ENCODE results near the gene MAP2K1. TPM values are rescaled to one million over a fixed set of nuclear protein-coding genes. Genes with fewer than 3 reads are reported as not detected.

MAP2K1 gene
- total and polyA plus RNA-seq, 9 of the 15 experiments (the other 6 are each of a cell fraction or from before 2014, with no cell fraction given), result 7.5 to 58.3 (median 30.0) TPM

DNA sequence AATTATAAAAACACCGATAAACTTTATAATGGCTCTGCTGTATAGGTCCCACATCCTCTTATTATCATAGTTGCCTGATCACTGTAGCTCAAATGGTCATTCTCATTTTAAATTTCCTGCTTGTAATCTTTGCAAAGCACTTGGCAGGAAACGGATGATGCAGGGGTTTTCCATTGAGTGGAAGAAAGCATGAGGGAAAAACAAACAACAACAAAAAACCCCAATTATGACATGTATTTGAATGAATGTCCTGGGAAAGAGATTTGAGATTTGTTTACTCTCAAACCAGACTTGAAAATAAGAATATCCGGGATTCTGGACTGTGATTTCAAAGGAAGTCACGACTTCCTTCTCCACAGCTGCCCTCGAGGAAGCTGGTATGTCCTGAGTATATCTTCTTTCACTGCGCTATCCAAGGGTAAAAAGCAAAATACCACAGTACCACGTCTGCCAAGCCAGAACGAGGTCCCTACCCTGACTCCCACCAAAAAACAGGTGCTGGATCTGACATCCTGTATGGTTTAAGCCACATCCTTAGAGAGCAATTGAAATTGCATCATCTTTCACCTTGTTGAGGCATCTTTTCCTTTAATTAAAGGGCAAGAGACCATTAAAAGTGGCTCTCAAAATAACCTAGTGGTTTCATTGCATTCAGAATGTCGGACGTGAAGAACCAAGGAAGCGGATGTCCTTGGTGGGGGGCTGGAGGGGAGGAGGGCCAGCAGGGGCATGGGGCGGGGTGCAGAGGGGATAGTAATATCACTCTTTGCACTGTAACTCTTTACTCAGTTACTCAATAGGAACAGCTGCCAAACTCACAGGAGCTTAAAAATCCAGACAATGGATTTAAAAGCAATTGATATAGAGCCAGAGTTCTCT lies 16.7 kb upstream of the MAP2K1 start (continued):
- TF ChIP-seq SMARCE1 (IDR thresholded peaks at IDR 0.05) (no peak), HNRNPLL (IDR thresholded peaks at IDR 0.05; ENCODE audit: low read depth, low read length, poor library complexity, severe bottlenecking) (no peak), ZNF134 (CRISPR knock-in tag; conservative IDR thresholded peaks at IDR 0.05) (no peak), ELF1 (tag; IDR thresholded peaks at IDR 0.05) (peak; percentile 52), ZNF699 (CRISPR knock-in tag; IDR thresholded peaks at IDR 0.05; ENCODE audit: insufficient replicate concordance) (no peak), ZBED1 (IDR thresholded peaks at IDR 0.05) (no peak), RAD51 (IDR thresholded peaks at IDR 0.05; ENCODE audit: borderline replicate concordance, low read depth) (no peak), TBP (optimal IDR thresholded peaks at IDR 0.05; ENCODE audit: low read depth, low read length) (no peak), TEAD1 (CRISPR knock-in tag; IDR thresholded peaks at IDR 0.05) (no peak), ZNF79 (CRISPR knock-in tag; IDR thresholded peaks at IDR 0.05; ENCODE audit: low read depth) (no peak)
- TF ChIP-seq, protein P1, sequence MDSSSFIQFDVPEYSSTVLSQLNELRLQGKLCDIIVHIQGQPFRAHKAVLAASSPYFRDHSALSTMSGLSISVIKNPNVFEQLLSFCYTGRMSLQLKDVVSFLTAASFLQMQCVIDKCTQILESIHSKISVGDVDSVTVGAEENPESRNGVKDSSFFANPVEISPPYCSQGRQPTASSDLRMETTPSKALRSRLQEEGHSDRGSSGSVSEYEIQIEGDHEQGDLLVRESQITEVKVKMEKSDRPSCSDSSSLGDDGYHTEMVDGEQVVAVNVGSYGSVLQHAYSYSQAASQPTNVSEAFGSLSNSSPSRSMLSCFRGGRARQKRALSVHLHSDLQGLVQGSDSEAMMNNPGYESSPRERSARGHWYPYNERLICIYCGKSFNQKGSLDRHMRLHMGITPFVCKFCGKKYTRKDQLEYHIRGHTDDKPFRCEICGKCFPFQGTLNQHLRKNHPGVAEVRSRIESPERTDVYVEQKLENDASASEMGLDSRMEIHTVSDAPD (CRISPR knock-in tag; IDR thresholded peaks at IDR 0.05), result no peak
- TF ChIP-seq, protein P2, sequence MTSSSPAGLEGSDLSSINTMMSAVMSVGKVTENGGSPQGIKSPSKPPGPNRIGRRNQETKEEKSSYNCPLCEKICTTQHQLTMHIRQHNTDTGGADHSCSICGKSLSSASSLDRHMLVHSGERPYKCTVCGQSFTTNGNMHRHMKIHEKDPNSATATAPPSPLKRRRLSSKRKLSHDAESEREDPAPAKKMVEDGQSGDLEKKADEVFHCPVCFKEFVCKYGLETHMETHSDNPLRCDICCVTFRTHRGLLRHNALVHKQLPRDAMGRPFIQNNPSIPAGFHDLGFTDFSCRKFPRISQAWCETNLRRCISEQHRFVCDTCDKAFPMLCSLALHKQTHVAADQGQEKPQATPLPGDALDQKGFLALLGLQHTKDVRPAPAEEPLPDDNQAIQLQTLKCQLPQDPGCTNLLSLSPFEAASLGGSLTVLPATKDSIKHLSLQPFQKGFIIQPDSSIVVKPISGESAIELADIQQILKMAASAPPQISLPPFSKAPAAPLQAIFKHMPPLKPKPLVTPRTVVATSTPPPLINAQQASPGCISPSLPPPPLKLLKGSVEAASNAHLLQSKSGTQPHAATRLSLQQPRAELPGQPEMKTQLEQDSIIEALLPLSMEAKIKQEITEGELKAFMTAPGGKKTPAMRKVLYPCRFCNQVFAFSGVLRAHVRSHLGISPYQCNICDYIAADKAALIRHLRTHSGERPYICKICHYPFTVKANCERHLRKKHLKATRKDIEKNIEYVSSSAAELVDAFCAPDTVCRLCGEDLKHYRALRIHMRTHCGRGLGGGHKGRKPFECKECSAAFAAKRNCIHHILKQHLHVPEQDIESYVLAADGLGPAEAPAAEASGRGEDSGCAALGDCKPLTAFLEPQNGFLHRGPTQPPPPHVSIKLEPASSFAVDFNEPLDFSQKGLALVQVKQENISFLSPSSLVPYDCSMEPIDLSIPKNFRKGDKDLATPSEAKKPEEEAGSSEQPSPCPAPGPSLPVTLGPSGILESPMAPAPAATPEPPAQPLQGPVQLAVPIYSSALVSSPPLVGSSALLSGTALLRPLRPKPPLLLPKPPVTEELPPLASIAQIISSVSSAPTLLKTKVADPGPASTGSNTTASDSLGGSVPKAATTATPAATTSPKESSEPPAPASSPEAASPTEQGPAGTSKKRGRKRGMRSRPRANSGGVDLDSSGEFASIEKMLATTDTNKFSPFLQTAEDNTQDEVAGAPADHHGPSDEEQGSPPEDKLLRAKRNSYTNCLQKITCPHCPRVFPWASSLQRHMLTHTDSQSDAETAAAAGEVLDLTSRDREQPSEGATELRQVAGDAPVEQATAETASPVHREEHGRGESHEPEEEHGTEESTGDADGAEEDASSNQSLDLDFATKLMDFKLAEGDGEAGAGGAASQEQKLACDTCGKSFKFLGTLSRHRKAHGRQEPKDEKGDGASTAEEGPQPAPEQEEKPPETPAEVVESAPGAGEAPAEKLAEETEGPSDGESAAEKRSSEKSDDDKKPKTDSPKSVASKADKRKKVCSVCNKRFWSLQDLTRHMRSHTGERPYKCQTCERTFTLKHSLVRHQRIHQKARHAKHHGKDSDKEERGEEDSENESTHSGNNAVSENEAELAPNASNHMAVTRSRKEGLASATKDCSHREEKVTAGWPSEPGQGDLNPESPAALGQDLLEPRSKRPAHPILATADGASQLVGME (CRISPR knock-in tag; IDR thresholded peaks at IDR 0.05), result no peak
- TF ChIP-seq, protein P3, sequence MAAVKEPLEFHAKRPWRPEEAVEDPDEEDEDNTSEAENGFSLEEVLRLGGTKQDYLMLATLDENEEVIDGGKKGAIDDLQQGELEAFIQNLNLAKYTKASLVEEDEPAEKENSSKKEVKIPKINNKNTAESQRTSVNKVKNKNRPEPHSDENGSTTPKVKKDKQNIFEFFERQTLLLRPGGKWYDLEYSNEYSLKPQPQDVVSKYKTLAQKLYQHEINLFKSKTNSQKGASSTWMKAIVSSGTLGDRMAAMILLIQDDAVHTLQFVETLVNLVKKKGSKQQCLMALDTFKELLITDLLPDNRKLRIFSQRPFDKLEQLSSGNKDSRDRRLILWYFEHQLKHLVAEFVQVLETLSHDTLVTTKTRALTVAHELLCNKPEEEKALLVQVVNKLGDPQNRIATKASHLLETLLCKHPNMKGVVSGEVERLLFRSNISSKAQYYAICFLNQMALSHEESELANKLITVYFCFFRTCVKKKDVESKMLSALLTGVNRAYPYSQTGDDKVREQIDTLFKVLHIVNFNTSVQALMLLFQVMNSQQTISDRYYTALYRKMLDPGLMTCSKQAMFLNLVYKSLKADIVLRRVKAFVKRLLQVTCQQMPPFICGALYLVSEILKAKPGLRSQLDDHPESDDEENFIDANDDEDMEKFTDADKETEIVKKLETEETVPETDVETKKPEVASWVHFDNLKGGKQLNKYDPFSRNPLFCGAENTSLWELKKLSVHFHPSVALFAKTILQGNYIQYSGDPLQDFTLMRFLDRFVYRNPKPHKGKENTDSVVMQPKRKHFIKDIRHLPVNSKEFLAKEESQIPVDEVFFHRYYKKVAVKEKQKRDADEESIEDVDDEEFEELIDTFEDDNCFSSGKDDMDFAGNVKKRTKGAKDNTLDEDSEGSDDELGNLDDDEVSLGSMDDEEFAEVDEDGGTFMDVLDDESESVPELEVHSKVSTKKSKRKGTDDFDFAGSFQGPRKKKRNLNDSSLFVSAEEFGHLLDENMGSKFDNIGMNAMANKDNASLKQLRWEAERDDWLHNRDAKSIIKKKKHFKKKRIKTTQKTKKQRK (IDR thresholded peaks at IDR 0.05; ENCODE audit: borderline replicate concordance, low read depth, low read length), result no peak
